Renal cortical epithelial cell (primary cell): ENCODE measurements around the gene MYH11. TPM values are rescaled to one million over a fixed set of nuclear protein-coding genes. Genes with fewer than 3 reads are reported as not detected.

Source experiments
- DNase-seq: peaks from one replicate; pipeline ENCODE4 v3.0.0-alpha.2; 2011; ENCODE audit warnings: low read depth
- total RNA-seq: library from RNA; depleted of rRNA; stranded (reverse); fragments of >200 nt; gene quantifications from 2 replicates; pipeline ENCODE4 v1.2.3, GENCODE V29; 2014

Gene MYH11
- 0.05 TPM in 1 of 2 replicates, not detected in the other for total RNA-seq

DNA sequence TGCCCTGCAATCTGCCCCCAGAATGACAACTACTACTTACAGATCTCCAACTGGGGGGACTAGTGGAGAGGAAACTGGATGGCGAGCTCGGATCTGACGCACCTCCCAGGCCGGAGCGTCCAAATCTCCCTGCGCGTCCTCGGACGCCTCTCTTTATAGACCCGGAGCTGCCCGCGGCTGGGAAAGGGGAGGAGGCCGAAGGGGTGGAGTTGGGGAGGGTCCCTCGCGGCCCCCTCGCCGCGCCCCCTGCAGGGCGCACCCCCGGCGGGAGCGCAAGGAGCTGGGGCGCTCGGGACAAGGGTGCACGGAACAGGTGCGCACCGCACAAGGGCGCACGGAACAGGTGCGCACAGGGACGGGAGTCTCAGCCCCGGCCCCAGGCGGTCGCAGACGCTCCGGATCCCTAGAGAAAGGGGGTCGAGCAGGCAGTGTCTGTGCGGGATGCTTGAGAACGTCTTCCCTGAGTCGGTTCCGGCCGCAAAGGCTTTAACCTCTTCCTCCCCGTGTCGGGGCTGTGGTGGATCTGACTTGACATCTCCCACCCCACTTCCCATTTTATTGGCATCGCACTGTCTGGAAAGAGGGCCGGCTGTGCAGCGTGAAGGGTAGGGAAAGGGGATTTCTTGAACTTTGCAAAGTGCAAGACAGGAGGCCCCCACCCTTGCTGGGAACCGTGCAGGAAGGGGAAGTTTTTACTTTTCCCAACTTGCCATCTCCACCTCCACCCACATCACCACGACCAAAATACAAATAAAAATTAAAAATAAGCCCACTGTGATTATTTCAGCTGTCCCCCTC lies at the start of gene MYH11:
MYH11 (minus strand) TSS at position 128 of the 798 bp plus-strand sequence. CDS start 18,776 bp downstream, outside the sequence.
- DNase-seq, result no peak

DNA sequence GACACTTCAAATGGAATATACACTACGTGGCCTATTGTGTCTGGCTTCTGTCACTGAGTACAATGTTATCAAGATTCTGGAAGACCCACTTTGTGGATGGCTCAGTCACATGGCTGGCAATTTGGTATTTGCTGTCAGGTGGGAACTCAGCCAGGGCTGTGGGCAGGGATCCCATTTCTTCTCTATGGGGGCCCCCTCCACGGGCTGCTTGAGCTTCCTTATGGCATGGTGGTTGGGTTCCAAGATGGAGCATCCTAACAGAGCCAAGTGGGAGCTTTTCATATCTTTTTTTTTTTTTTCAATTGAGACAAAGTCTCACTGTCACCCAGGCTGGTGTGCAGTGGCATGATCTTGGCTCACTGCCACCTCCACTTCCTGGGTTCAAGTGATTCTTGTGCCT lies 49.6 kb upstream of the MYH11 start:
- no peak for DNase-seq

DNA sequence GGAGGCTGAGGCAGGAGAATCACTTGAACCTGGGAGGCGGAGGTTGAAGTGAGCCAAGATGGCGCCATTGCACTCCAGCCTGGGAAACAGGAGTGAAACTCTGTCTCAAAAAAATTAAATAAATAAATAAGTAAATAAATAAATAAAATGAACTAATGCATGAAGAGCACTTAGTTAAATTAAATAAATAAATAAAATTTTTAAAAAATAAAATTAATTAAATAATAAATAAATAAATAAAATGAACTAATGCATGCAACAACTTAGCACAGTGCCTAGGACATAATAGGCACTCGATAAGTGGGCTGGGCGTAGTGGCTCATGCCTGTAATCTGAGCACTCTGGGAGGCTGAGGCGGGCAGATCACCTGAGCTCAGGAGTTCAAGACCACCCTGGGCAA lies 47.1 kb upstream of the MYH11 start:
- DNase-seq, result no peak

DNA sequence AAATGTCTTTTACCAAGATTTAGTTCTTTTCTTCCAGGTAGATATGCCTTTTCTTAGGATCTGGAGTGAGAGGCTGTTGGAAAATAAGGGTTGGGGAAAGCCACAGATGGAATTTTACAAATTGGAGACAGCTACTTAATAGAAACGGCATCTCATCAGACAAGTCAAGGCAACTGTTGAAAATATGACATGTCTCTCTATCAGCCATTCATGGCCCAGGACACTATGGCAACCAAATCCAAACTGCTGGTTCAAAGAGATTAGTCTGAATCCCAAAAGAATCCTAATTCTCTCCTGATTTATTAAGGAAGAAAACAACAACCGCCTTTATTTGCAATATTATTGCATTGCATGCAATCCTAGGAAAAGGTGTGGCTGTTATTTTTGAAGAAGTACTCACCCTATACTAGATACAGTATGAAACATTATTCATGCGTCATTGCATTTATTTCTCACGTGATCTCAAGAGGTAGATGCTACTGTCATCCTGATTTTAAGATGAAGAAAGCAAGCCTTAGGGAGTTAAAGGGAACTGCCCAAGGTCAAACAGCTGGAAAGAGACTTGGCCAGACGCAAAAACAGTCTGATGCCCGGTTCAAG lies 44.2 kb upstream of the MYH11 start:
- no peak for DNase-seq

DNA sequence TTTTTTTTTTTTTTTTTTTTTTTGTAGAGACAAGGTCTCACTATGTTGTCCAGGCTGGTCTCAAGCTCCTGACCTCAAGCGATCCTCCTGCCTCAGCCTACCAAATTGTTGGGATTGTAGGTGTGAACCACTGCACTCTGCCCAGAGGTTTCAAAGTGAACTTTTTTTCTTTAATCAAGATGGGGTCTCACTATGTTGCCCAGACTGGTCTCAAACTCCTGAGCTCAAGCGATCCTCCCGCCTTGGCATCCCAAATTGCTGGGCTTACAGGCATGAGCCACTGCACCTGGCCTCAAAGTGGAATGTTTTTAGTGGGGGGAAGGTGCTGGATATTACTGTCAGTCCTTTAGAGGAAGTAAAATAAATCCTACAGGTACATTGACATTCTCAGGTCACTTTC lies 43.5 kb upstream of the MYH11 start:
- no peak for DNase-seq

DNA sequence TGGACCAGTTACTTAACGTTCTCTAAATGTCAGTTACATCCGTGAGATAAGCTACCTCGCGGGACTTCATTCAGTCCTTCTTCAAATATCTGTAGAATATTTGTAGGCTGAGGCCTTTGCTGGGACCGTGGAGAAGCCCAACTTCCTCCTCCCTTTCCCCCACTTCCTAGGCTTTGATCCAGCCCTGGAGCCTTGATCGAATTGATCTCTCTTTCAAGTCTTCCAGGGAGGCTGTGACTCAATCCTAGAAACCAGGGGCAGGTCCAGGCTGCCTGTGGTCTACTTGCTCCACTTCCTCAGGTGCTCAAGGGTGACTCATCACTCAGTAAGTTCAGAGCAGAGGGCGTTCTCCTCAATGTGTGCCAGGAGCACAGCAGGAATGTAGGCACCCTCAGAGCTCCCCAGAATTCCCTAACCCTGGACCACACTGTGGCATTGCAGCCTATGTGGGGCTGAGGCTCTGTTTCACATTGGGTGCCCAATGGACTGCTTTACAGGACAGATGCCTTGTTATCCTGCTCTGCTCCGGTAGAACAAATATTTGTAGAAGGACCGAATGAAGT lies 42.8 kb upstream of the MYH11 start:
- DNase-seq, result peak; percentile 98

DNA sequence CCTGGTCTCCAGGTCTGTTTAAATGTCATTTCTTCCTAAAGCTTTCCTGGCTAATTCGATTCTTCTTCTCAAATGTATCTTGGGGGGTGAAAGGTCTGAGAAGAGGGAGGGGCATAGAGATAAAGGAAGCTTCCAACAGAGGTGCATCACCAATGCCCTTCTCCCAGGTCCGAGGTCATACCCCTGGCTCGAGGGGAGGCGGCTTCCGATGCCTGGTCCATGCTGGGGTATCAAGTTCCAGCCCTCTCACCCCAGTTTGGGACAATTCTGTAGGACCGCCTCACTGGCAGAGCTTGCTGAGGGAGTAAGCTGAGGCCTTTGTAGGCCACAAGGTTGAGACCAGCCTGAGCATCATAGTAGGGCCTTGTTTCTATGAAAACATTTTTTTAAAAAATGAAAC lies 41.8 kb upstream of the MYH11 start:
- DNase-seq, result no peak

DNA sequence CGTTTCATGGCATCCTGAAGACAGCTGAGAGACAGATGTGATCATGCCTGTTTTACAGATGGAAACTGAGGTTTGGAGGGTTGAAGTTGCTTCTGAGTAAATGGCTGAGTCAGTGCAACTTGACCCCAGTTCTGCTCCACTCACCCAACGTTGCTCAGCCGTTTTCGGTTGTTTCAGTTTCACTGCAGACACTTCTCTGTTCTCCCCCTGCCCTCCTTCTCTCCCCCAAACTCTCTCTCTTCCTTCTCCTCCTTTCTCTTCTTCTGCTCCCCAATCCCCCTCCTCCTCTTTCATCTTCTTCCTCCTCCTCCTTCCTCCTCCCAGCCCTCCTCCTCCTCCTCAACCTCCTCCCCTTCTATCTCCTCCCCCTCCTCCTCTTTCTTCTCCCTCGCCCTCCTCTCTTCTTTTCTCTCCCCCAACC lies 41.0 kb upstream of the MYH11 start:
- peak; percentile 70 for DNase-seq

DNA sequence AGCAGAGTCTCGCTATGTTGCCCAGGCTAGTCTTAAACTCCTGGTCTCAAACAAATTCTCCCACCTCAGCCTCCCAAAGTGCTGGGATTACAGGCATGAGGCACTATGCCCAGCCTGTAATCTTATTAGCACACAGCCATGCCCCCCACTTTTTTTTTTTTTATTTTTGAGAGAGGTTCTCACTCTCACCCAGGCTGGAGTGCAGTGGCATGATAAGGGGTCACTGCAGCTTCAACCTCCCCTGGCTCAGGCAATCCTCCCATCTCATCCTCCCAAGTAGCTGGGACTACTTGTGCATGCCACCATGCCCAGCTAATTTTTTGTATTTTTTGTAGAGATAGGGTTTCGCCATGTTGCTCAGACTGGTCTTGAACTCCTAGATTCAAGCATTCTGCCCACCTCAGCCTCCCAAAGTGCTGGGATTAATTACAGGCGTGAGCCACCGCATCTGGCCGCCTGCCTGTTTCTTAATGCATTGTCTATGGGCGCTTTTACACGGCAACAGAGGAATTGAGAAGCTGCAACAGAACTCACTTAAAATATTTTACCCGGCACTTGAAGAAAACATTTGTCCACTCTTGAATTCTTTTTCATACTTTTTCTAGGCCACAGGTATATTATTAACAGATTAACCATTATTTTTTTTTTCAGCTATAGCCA lies 40.4 kb upstream of the MYH11 start:
- no peak for DNase-seq

DNA sequence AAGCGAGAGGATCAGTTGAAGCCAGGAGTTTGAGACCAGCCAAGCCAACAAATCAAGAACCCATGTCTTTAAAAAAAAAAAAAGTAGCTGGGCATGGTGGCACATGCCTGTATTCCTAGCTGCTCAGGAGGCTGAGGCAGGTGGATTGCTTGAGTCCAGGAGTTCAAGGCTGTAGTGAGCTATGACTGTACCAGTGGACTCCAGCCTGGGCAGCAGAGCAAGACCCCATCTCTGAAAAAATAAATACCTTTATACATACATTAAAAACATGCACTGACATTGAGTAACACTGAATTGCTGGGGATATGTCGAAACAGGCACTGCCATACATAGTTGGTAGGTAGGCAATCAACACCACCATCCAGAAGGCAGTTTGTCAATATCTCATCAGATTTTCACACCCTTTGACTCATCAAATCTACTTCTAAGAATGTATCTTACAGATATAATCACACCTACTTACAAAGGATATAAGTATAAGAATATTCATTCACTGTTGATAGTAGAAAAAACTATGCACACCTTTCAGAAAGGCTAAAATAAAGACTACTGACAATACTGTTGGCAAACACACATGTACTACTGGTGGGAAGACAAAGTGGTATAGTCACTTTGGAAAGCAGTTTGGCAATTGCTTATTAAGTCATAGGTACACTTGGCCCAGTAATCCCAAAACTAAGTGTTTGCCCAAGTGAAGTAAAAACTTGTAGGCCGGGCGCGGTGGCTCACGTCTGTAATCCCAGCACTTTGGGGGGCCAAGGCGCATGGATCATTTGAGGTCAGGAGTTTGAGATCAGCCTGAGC lies 37.9 kb upstream of the MYH11 start:
- no peak for DNase-seq

DNA sequence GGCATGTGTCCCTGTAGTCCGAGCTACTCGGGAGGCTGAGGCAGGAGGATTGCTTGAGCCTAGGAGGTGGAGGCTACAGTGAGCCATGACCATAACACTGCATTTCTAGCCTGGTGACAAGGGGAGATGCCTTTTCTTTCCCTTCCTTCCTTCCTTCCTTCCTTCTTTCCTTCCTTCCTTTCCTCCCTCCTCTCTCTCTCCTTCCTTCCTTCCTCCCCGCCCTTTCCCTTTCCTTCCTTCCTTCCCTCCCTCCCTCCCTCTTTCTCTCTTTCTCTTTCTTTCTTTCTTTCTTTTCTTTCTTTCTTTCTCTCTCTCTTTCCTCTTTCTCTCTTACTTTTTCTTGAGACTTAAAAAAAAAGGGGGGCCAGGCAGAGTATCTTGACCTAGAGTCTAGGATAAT lies 34.7 kb upstream of the MYH11 start:
- no peak for DNase-seq

DNA sequence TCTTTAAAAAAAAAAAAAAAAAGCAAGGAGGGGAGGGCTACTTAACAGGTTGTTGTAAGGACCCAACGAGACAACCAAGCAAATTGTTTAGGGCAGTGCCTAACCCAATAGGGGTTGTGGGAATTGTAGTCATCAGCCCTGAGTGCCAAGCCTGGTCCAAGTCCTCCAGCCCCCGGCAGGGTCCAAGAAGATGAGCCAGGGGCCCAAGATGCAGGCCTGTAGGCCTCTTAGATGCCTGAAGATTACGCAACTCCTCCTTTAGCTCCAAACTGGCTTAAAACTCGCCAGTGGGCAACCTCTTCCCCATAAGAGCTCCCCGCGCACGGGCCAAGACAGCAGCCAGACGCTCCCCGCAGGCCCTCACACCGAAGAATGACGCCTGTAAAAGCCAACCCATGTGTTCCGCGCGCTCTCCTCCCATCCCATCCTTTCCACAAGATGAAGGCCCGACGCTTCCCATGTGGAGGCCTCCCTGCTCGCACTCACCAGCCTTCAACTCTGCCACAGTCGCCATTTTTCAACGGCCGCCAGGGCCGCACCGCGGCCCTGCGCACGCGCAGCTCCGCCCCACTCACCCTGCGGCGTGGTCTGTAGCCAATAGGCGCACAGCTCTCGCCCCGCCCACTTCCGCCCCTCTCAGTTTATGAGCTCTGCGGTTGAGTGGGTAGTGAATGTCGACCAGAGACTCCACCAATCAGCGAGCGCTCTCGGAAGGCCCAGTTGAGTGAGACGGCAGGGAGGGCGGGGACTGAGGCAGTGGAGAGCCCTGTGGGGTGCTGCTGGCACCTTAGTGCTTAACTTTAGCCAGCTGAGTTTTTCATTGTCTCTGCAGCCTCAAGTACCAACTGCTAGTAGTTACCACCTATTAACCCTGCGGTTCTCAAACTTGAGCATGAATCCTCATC lies 31.5 kb upstream of the MYH11 start, which contains the start of gene CEP20:
CEP20 (minus strand) TSS at position 532 of the 905 bp plus-strand sequence; CDS start at position 514, 18 bp downstream.
- DNase-seq, result peak; percentile 96

DNA sequence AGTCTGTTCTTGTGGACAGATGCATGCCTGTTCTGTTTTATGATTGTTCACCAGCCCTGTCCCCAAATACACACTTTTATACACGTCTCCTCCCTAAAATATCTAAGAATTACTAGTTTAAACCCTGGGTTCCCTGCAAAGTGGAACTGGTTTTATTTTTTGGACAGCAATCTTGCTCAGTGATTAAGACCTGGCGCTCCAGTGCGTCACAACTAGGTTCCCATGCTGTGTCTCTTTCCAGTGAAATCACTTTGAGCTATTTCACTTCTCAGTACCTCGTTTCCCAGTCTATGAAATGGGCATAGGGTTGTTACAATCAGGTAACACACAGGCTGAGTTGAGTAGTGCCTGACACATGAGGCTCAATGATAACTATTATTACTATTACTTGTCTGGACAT lies 30.5 kb upstream of the MYH11 start:
- no peak for DNase-seq

DNA sequence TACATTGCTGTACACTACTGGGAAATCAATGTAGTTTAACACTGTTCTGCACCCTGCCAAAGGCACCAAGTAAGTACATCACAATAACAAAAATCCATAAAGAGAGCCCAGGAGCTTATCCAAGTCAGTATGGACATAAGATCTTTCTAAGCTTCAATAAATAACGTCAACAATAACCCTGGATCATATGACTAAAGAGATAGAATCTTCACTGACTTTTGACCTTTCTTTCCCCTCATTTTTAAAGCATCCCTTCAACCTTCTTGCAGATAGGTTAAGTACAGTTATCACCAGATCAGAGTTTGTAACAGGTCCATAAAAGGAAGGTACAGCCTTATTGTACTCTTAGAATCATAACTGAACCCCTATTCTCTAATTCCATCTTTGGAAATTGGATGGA lies 29.2 kb upstream of the MYH11 start:
- DNase-seq, result no peak

DNA sequence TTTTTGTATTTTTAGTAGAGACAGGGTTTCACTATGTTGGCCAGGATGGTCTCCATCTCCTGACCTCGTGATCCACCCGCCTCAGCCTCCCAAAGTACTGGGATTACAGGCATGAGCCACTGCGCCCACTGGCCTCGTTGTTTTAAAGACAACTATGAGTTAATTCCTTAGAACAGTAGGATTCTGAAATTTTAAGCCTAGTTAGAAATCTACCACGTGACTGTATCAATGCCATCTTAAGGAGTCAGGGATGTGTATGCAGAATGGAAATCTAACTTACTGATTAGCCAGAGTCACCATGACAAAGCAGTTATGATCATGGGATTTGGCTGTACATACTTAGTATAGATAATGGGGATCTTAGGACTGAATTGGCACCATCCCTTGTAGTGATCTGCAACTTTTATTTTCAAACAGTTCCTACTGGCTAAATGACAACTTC lies 28.8 kb upstream of the MYH11 start:
- DNase-seq, result no peak

DNA sequence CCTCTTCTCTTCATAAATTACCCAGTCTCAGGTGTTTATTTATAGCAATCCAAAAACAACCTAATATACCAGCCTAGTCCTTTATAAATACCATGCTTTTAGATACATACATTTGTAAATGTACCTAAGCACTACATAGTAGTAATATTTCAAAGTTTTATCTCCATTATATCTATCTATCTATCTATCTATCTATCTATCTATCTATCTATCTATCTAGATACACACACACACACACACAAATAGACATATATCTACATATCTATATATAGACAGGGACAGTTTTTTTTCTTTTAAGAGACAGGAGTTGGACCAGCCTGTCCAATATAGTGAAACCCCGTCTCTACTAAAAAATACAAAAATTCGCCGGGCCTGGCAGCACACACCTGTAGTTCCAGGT lies 25.7 kb upstream of the MYH11 start:
- DNase-seq, result no peak

DNA sequence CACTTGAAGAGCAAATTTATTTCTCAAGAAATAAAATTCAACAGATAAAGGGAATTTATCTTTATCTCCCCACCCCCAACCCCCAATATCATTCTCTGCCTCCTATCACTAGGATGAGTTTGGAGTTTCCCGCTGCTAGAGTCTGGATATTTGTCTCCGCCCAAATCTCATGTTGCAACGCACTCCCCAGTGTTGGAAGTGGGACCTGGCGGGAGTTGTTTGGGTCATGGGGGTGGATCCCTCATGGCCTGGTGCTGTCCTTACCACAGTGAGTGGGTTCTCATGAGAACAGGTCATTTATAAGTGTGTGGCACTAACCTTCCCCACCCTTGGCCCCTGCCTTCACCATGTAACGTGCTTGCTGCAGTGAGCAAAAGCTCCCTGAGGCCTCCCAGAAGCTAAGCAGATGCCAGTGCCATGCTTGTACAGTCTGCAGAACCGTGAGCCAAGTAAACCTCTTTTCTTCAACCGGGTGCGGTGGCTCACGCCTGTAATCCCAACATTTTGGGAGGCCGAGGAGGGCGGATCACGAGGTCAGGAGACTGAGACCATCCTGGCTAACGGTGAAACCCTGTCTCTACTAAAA lies 25.1 kb upstream of the MYH11 start:
- no peak for DNase-seq

DNA sequence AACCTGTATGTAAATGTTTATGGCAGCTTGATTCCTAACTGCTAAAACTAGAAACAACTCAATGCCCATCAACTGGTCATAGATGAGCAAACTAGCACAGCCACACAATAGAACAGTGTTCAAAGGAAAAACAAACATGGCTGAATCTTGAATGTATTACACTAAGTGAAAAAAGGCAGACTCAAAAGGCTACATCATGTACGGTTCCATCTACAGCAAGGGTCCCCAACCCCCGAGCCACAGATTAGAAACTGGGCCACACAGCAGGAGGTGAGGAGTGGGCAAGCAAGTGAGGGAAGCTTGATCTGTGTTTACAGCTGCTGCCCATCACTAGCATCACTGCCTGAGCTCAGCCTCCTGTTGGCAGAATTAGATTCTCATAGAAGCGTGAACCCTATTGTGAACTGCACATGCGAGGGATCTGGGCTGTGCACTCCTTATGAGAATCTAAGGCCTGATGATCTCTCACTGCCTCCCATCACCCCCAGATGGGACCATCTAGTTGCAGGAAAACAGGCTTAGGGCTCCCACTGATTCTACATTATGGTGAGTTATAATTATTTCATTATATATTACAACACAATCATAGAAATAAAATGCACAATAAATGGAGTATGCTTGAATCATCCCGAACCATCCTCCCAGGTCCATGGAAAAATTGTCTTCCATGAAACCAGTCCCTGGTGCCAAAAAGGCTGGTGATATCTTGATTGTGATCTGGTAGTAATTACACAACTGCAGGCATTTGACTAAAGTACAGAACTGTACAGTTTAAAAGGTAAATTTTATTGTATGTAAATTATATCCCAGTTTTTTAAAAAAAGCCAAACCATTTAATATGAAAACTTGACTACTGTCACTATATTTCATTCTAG lies 23.8 kb upstream of the MYH11 start:
- DNase-seq, result no peak

DNA sequence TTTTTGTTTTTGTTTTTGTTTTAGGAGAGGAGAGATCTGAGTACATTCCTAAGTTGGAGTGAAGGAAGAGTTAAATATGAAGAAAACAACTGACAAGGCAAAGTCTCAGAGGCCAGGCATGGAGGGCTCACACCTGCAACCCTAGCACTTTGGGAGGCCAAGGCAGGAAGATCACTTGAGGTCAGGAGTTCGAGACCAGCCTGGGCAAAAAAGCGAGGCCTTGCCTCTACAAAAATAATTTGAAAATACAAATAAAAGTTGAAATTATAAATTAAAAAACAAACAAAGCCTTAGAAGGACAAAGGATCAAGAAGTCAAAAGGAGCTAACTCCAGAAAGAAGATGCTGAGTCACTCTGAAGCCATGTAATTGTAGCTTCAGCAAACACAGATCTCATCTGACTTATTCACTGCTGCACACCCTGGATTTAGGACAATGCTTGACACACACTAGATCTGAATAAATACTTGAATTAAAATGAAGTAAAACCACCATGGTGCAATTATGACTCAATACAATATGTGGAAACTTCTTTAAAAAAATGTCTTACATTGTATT lies 22.5 kb upstream of the MYH11 start:
- DNase-seq, result peak; percentile 92
